22Rv1 (cell line): ENCODE results near the gene ACAT2.

ENCODE experiments used
- ZFX ChIP-seq: fragments of 450-650 bp; IDR thresholded peaks from 2 replicates; pipeline ENCODE4 v1.6.1; 2017; ENCODE audit warnings: antibody characterized with exemption, borderline replicate concordance
- TF ChIP-seq, protein P1 (sequence below): fragments of 450-650 bp; IDR thresholded peaks from 2 replicates; pipeline ENCODE4 v1.5.1; 2017; ENCODE audit warnings: mild to moderate bottlenecking

GRCh38 chr6:159759645-159760044, 2.2 kb upstream of the ACAT2 start:
- TF ChIP-seq, protein P1, sequence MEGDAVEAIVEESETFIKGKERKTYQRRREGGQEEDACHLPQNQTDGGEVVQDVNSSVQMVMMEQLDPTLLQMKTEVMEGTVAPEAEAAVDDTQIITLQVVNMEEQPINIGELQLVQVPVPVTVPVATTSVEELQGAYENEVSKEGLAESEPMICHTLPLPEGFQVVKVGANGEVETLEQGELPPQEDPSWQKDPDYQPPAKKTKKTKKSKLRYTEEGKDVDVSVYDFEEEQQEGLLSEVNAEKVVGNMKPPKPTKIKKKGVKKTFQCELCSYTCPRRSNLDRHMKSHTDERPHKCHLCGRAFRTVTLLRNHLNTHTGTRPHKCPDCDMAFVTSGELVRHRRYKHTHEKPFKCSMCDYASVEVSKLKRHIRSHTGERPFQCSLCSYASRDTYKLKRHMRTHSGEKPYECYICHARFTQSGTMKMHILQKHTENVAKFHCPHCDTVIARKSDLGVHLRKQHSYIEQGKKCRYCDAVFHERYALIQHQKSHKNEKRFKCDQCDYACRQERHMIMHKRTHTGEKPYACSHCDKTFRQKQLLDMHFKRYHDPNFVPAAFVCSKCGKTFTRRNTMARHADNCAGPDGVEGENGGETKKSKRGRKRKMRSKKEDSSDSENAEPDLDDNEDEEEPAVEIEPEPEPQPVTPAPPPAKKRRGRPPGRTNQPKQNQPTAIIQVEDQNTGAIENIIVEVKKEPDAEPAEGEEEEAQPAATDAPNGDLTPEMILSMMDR, result no peak
- no peak for TF ChIP-seq ZFX
